Uterine smooth muscle cell (primary cell): Measurements from ENCODE around the gene ZNF697. TPM values are rescaled to one million over a fixed set of nuclear protein-coding genes. Genes with fewer than 3 reads are reported as not detected.

Experiments
- total RNA-seq: library from RNA; depleted of rRNA; stranded (reverse); fragments of >200 nt; gene quantifications from 2 replicates; pipeline ENCODE4 v1.2.3, GENCODE V29; 2014

ZNF697 gene
- total RNA-seq, result 19.9 and 25.9 TPM in 2 replicates

DNA sequence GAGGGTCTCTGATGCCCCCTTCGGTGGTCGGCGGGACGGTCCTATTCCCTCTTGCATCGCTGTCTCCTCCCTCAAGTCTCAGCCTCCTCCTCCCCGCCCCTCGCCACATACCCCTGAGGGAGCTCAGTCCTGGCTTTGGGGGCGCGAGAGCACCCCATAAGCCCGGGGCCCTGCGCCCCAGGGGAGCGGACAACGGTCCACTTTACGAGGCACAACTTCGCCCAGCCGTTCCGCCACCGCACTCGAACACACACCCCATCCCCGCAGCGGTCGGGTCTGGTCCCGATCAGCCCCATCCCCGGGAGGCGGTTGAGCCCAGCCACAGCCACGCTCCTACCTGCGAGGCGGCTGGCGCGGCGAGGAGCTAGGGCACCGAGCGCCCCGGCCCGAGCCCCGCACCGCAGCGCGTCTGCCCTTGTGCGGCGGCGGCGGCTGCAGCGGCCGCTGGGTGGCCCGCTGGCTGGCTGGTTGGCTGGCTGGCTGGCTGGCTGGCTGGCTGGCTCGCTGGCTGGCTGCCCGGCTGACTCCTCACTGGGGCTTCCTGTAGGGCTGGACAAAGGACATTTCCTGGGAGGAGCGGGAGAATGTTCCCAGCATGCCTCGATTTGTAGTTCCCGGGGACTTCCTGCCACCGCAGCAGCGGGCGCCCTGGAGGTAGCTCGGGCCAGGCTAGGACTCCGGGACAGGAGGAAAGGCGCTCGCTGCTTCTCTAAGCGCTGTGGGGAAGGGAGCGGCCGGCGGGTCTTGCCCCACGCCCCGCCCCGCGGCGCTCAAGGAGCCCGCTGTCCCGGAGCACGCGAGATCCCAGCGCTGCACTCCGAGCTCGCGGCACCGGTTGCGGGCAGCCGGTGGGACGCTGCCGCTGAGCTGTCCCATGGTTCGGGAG, at the start of gene ZNF697:
TSS of gene ZNF697 (minus strand) at position 533 of the 886 bp plus-strand sequence. CDS start 22,166 bp downstream, outside the sequence.

Other genes starting within 250 kb of the ZNF697 start
- not detected in 2 replicates for gene HSD3B2, start 233.1 kb downstream of the ZNF697 start, total RNA-seq
- gene HSD3B1, start 141.1 kb downstream of the ZNF697 start, total RNA-seq, result not detected in 2 replicates
- 209 and 321 TPM in 2 replicates for gene PHGDH, start 63.7 kb upstream of the ZNF697 start, total RNA-seq
- not detected in 2 replicates for gene HMGCS2, start 120.6 kb upstream of the ZNF697 start, total RNA-seq
- not detected in 2 replicates for gene REG4, start 163.2 kb upstream of the ZNF697 start, total RNA-seq
- not detected in 2 replicates for gene ADAM30, start 248.2 kb upstream of the ZNF697 start, total RNA-seq